Measurements from ENCODE around the gene MYOZ3. TPM values are rescaled to one million over a fixed set of nuclear protein-coding genes. Genes with fewer than 3 reads are reported as not detected.

MYOZ3 gene
- total RNA-seq, 6 experiments from 2014 or later: 0.05 to 0.14 TPM; not detected in 4

DNA sequence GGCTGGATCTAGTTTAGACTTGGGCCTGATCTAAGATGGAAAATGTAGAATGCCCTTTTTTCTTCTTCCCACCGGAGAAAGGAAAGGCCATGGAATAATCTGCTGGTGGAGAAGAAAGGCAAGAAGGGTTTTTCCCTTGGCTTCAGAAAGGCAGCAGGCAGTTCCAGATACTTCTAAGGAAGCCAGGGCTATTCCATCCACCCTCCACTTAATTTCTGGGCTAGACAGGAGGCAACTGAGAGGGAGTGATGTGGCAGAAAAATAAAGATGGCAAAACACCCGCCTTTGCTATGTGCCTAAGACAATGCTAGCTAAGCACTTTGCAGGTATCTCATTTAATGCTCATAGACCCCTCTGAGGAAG, 9.9 kb downstream of the MYOZ3 start:
- H3K9me3 Mint-ChIP-seq: no peaks in the 10 kb centered on the region
- no peak overlapping the region for H3K27ac Mint-ChIP-seq
- peaks cover 5% of the 10 kb centered on the region for H3K27me3 Mint-ChIP-seq (ENCODE audit: insufficient read depth)
- no peak overlapping the region for H3K4me3 Mint-ChIP-seq
- peaks cover 22% of the 10 kb centered on the region for H3K4me1 Mint-ChIP-seq (ENCODE audit: low read depth)
- DNase-seq: no peak
- no peaks in the 10 kb centered on the region for H3K36me3 Mint-ChIP-seq (ENCODE audit: low read depth)
- TF ChIP-seq, protein P1, sequence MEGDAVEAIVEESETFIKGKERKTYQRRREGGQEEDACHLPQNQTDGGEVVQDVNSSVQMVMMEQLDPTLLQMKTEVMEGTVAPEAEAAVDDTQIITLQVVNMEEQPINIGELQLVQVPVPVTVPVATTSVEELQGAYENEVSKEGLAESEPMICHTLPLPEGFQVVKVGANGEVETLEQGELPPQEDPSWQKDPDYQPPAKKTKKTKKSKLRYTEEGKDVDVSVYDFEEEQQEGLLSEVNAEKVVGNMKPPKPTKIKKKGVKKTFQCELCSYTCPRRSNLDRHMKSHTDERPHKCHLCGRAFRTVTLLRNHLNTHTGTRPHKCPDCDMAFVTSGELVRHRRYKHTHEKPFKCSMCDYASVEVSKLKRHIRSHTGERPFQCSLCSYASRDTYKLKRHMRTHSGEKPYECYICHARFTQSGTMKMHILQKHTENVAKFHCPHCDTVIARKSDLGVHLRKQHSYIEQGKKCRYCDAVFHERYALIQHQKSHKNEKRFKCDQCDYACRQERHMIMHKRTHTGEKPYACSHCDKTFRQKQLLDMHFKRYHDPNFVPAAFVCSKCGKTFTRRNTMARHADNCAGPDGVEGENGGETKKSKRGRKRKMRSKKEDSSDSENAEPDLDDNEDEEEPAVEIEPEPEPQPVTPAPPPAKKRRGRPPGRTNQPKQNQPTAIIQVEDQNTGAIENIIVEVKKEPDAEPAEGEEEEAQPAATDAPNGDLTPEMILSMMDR (IDR thresholded peaks at IDR 0.05): no peak

DNA sequence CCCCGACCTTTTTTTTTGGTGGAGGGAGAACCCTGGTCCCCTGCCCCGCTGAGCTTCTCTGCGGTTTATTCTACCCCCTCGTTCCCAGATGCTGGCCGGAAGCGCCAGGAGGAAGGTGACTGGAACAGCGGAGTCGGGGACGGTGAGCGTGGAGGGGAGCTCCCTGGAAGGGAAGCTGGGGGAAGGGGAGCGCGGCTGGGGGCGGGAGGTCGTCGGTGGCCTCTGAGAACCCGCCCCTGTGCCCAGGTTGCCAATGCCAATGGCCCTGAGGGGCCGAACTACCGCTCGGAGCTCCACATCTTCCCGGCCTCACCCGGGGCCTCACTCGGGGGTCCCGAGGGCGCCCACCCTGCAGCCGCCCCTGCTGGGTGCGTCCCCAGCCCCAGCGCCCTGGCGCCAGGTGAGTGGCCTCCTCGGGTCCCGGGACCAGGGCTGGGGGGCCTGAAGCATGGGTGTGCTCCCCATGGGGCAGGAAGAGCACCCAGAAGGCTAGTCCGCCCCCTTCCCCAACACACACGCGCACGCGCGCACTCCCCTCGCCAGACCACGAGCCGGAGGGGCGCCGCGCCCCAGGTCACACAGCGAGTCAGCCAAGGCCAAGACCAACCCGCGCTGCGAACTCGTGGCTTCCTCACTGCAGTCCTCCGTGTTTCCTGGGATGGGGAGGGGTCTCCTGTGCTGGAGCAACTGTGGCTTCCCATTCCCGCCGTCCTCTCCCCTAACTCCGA, 10.6 kb downstream of the MYOZ3 start:
- TF ChIP-seq, protein P1 (IDR thresholded peaks at IDR 0.05): no peak
- no peak overlapping the region for H3K27ac Mint-ChIP-seq
- no peaks in the 10 kb centered on the region for H3K36me3 Mint-ChIP-seq (ENCODE audit: low read depth)
- no peak for DNase-seq
- peaks cover 5% of the 10 kb centered on the region for H3K27me3 Mint-ChIP-seq (ENCODE audit: insufficient read depth)
- no peaks in the 10 kb centered on the region for H3K9me3 Mint-ChIP-seq
- peaks cover 22% of the 10 kb centered on the region for H3K4me1 Mint-ChIP-seq (ENCODE audit: low read depth)
- peak overlapping the region; percentile 63; the same call in 1 of the 2 replicates for H3K4me3 Mint-ChIP-seq

DNA sequence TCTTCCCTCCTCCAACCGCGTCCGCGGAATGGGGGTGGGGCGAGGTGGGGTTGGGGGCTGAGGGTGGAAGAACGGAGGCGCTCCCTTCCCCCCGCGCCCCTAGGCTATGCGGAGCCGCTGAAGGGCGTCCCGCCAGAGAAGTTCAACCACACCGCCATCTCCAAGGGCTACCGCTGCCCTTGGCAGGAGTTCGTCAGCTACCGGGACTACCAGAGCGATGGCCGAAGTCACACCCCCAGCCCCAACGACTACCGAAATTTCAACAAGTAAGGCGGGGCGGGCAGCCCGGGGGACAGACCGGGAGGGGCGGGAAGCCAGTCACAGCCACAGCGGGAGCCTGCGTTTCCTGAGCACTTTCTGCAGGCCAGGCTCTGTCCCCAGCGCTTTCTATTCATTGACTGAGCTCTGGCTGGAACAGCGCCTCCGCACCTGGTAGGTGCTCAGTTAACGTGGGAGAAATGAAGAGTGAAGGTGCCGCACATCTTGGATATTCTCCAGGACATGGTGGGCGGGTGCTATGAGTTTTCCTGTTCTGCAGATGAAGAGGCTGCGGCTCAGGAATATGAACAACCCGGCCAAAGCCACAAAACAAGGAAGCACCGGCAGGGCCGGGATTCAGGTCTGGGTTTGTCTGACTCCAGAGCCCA, 11.3 kb downstream of the MYOZ3 start:
- peaks cover 22% of the 10 kb centered on the region for H3K4me1 Mint-ChIP-seq (ENCODE audit: low read depth)
- H3K4me3 Mint-ChIP-seq: peak overlapping the region; percentile 63
- H3K27ac Mint-ChIP-seq: no peak overlapping the region; the same call in 1 of the 2 replicates
- DNase-seq: no peak
- H3K27me3 Mint-ChIP-seq (ENCODE audit: insufficient read depth): peaks cover 5% of the 10 kb centered on the region
- no peaks in the 10 kb centered on the region for H3K9me3 Mint-ChIP-seq
- no peaks in the 10 kb centered on the region for H3K36me3 Mint-ChIP-seq (ENCODE audit: low read depth)
- TF ChIP-seq, protein P1 (IDR thresholded peaks at IDR 0.05): 0 out of 2 replicates have a peak, but pooled peaks have one; percentile 11

DNA sequence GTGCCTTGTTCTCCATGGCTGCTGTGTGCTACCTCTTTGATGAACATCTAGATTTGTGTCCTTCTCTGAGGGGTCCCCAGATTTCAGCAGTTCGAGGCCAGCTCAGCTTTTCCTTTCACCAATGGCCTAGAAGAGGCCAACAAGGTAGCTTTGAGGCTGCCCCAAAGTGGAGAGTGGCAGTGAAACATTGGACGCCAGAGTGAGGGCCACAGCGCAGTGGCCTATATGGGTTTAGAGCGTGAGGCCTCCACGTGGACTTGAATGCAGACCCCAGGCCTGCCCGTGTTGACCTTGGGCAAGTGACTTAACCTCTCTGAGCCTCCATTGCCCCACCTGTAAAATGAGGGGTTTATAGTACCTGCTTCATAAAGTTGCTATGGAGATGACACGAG, 11.8 kb downstream of the MYOZ3 start:
- peaks cover 5% of the 10 kb centered on the region for H3K27me3 Mint-ChIP-seq (ENCODE audit: insufficient read depth)

DNA sequence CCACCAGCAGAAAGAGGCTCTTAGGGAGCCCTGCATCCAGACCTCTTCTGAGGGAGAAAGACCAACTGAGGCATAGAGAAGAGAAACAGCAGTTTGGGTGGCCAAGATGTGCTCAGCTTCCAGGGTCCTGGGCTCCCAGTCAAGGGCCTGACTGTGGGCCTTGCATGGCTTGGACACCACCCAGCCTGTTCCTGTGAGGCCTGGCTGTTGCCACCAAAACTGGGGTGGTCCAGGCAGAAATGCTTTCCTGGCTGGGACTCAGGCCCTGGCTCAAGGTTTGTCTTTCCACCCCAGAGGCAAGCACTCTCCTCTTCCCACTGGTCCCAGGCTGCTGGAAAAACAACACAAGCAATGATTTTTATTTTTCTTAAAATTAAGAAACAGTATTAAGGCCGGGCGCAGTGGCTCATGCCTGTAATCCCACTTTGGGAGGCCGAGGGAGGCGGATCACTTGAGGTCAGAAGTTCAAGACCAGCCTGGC, 13.3 kb downstream of the MYOZ3 start:
- TF ChIP-seq, protein P1 (IDR thresholded peaks at IDR 0.05): no peak
- Mint-ChIP-seq H3K4me3 (no peak overlapping the region), H3K36me3 (ENCODE audit: low read depth) (no peaks in the 10 kb centered on the region), H3K9me3 (no peaks in the 10 kb centered on the region), H3K4me1 (ENCODE audit: low read depth) (peaks cover 22% of the 10 kb centered on the region), H3K27me3 (ENCODE audit: insufficient read depth) (peaks cover 8% of the 10 kb centered on the region), H3K27ac (peak overlapping the region; percentile 84)
- DNase-seq: no peak

More for the DNA sequence above, 11.8 kb downstream of the MYOZ3 start:
- peaks cover 22% of the 10 kb centered on the region for H3K4me1 Mint-ChIP-seq (ENCODE audit: low read depth)
- no peaks in the 10 kb centered on the region for H3K9me3 Mint-ChIP-seq
- peak overlapping the region; percentile 63; the same call in 1 of the 2 replicates for H3K4me3 Mint-ChIP-seq
- H3K27ac Mint-ChIP-seq: no peak overlapping the region
- TF ChIP-seq, protein P1 (IDR thresholded peaks at IDR 0.05): no peak
- DNase-seq: no peak
- H3K36me3 Mint-ChIP-seq (ENCODE audit: low read depth): no peaks in the 10 kb centered on the region
